ENCODE data around the gene RALGAPA2. TPM values are rescaled to one million over a fixed set of nuclear protein-coding genes. Genes with fewer than 3 reads are reported as not detected.

Gene RALGAPA2
- total RNA-seq, 1 experiment from 2014 or later, result 9.8 TPM

DNA sequence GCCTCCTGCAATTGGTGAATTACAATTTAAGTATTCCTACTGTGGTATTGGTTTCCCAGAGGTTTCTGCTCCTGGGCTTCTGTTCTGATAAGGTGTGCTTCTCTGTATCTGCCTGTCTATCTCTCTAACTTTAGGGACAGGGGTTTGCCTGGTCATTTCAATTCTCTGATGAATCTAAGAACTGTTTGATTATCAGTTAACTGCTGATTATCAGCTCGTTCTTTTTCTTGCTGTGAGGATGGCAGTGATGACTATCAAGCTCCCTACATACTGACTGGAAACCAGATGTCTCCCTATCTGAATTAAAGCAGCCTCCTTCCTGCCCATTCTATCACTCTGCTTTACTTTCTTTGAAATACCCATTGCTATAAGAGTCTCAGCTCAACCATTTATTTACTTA is 224.1 kb downstream of the RALGAPA2 start:
- peak overlapping the region; percentile 14; the same call in 1 of the 2 replicates for H3K27ac ChIP-seq (ENCODE audit: low read length)
- no TSS peak for BruUV-seq (replicated peaks)
- ChIA-PET POLR2A (ENCODE audit: unreplicated experiment) (interaction anchor here (0.7 kb wide), 1 partner anchor 387 kb away, joined by 4 read pairs; no protein-coding TSS in a partner anchor), CTCF (no interaction called here)
- peaks cover 26% of the 10 kb centered on the region for H3K4me1 ChIP-seq (ENCODE audit: insufficient read depth, low read length)
- no peak for TF ChIP-seq EZH2phosphoT487 (IDR thresholded peaks at IDR 0.05; ENCODE audit: borderline replicate concordance, low read length)
- TF ChIP-seq EZH2 (IDR thresholded peaks at IDR 0.05; ENCODE audit: low read length, unreplicated experiment), result no peak
- TF ChIP-seq, protein P1, sequence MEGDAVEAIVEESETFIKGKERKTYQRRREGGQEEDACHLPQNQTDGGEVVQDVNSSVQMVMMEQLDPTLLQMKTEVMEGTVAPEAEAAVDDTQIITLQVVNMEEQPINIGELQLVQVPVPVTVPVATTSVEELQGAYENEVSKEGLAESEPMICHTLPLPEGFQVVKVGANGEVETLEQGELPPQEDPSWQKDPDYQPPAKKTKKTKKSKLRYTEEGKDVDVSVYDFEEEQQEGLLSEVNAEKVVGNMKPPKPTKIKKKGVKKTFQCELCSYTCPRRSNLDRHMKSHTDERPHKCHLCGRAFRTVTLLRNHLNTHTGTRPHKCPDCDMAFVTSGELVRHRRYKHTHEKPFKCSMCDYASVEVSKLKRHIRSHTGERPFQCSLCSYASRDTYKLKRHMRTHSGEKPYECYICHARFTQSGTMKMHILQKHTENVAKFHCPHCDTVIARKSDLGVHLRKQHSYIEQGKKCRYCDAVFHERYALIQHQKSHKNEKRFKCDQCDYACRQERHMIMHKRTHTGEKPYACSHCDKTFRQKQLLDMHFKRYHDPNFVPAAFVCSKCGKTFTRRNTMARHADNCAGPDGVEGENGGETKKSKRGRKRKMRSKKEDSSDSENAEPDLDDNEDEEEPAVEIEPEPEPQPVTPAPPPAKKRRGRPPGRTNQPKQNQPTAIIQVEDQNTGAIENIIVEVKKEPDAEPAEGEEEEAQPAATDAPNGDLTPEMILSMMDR (conservative IDR thresholded peaks at IDR 0.05; ENCODE audit: low read depth, low read length), result no peak
- no peaks in the 10 kb centered on the region for H3F3A ChIP-seq (ENCODE audit: low read length, unreplicated experiment)
- H3K36me3 ChIP-seq (ENCODE audit: low read depth, low read length), result no peaks in the 10 kb centered on the region
- no peak overlapping the region for H3K4me3 ChIP-seq (ENCODE audit: low read length)
- no peaks in the 10 kb centered on the region for H3K9me2 ChIP-seq (replicated peaks; ENCODE audit: low read length)
- peak overlapping the region; percentile 39; the same call in 1 of the 2 replicates for H3K4me2 ChIP-seq (ENCODE audit: low read length)
- no peaks in the 10 kb centered on the region for H4K20me1 ChIP-seq (ENCODE audit: low read length)
- H3K79me2 ChIP-seq (ENCODE audit: low read length), result no peaks in the 10 kb centered on the region
- no peaks in the 10 kb centered on the region for H3K9me3 ChIP-seq (ENCODE audit: low read length)
- no peaks in the 10 kb centered on the region for H3K27me3 ChIP-seq (ENCODE audit: low read length)
- ATAC-seq (no peak), DNase-seq (no peak)
- H3K9ac ChIP-seq (ENCODE audit: low read length), result no peak overlapping the region
- intact Hi-C loops (cut with micrococcal nuclease), result no loop called here
- H2AFZ ChIP-seq (ENCODE audit: low read length), result peak overlapping the region; percentile 21; the same call in 1 of the 2 replicates

DNA sequence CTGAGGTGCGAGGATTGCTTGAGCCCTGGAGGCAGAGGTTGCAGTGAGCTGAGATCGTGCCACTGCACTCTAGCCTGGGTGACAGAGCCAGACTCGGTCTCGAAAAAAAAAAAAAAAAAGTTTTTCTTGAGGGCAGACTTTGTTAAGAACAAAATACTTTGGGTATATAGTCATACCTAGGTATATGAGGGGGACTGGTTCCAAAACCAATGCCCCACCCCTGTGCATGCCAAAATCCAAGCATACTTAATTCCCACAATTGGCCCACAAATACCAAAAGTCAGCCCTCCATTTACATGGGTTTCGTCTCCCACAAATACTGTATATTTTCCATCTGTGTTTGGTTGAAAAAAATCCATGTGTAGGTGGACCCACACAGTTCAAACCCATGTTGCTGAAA is 224.6 kb downstream of the RALGAPA2 start:
- CTCF ChIA-PET, result interaction anchor here (0.6 kb wide), 1 partner anchor 36 kb away, joined by 3 read pairs; no protein-coding TSS in a partner anchor
- H3K27me3 ChIP-seq (ENCODE audit: low read length), result no peaks in the 10 kb centered on the region
- no peaks in the 10 kb centered on the region for H3K9me2 ChIP-seq (replicated peaks; ENCODE audit: low read length)
- H3K79me2 ChIP-seq (ENCODE audit: low read length), result no peaks in the 10 kb centered on the region
- TF ChIP-seq EZH2 (IDR thresholded peaks at IDR 0.05; ENCODE audit: low read length, unreplicated experiment) (no peak), EZH2phosphoT487 (IDR thresholded peaks at IDR 0.05; ENCODE audit: borderline replicate concordance, low read length) (no peak)
- TF ChIP-seq, protein P1 (conservative IDR thresholded peaks at IDR 0.05; ENCODE audit: low read depth, low read length), result no peak
- DNase-seq (peak; percentile 76), ATAC-seq (peak; percentile 47)
- no peaks in the 10 kb centered on the region for H4K20me1 ChIP-seq (ENCODE audit: low read length)
- H3F3A ChIP-seq (ENCODE audit: low read length, unreplicated experiment), result no peaks in the 10 kb centered on the region
- POLR2A ChIA-PET (ENCODE audit: unreplicated experiment), result no interaction called here
- H3K9me3 ChIP-seq (ENCODE audit: low read length), result no peaks in the 10 kb centered on the region
- BruUV-seq (replicated peaks), result no TSS peak
- peak overlapping the region; percentile 39; the same call in 1 of the 2 replicates for H3K4me2 ChIP-seq (ENCODE audit: low read length)
- H3K4me1 ChIP-seq (ENCODE audit: insufficient read depth, low read length), result peaks cover 26% of the 10 kb centered on the region
- peak overlapping the region; percentile 21; the same call in 1 of the 2 replicates for H2AFZ ChIP-seq (ENCODE audit: low read length)
- intact Hi-C loops (cut with micrococcal nuclease), result no loop called here
- no peak overlapping the region for H3K4me3 ChIP-seq (ENCODE audit: low read length)
- peak overlapping the region; percentile 14; the same call in 1 of the 2 replicates for H3K27ac ChIP-seq (ENCODE audit: low read length)
- no peaks in the 10 kb centered on the region for H3K36me3 ChIP-seq (ENCODE audit: low read depth, low read length)
- no peak overlapping the region for H3K9ac ChIP-seq (ENCODE audit: low read length)

DNA sequence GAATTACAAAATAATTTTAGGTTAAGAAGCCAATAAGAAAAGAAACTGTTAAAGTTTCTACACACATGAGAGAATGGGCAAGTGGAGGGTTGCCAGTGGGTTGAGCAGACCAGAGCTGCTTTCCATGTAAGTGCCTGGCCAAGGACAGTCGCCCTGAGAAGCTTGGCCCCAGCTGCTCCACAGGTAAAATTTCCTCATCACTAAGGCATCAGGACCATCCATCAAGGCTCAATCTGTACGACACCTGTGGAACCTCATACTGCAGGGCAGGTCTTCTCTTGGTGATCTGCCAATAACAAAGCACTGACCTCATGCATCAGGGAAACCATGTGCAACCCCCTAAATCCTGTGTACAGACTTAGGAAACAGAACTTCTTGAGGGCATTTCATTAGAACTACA is 229.1 kb downstream of the RALGAPA2 start:
- intact Hi-C loops (cut with micrococcal nuclease), result loop anchor here (5.0 kb wide), 1 partner anchor 84 kb away; no protein-coding TSS in a partner anchor
- BruUV-seq (replicated peaks), result no TSS peak
- TF ChIP-seq EZH2phosphoT487 (IDR thresholded peaks at IDR 0.05; ENCODE audit: borderline replicate concordance, low read length) (no peak), EZH2 (IDR thresholded peaks at IDR 0.05; ENCODE audit: low read length, unreplicated experiment) (no peak)
- TF ChIP-seq, protein P1 (conservative IDR thresholded peaks at IDR 0.05; ENCODE audit: low read depth, low read length), result no peak

More for the DNA sequence above, 229.1 kb downstream of the RALGAPA2 start:
- no peaks in the 10 kb centered on the region for H3K79me2 ChIP-seq (ENCODE audit: low read length)
- H3K4me1 ChIP-seq (ENCODE audit: insufficient read depth, low read length), result peaks cover 23% of the 10 kb centered on the region
- no peaks in the 10 kb centered on the region for H3K9me3 ChIP-seq (ENCODE audit: low read length)
- no peaks in the 10 kb centered on the region for H4K20me1 ChIP-seq (ENCODE audit: low read length)
- H3K27me3 ChIP-seq (ENCODE audit: low read length), result no peaks in the 10 kb centered on the region
- DNase-seq (no peak), ATAC-seq (no peak)
- H3K9ac ChIP-seq (ENCODE audit: low read length), result no peak overlapping the region
- H2AFZ ChIP-seq (ENCODE audit: low read length), result no peak overlapping the region
- no peak overlapping the region for H3K4me3 ChIP-seq (ENCODE audit: low read length)
- H3K9me2 ChIP-seq (replicated peaks; ENCODE audit: low read length), result no peaks in the 10 kb centered on the region
- ChIA-PET CTCF (no interaction called here), POLR2A (ENCODE audit: unreplicated experiment) (interaction anchor here (0.6 kb wide), 1 partner anchor 136 kb away, joined by 3 read pairs; no protein-coding TSS in a partner anchor)
- no peaks in the 10 kb centered on the region for H3F3A ChIP-seq (ENCODE audit: low read length, unreplicated experiment)
- H3K36me3 ChIP-seq (ENCODE audit: low read depth, low read length), result no peaks in the 10 kb centered on the region
- no peak overlapping the region for H3K27ac ChIP-seq (ENCODE audit: low read length)
- no peak overlapping the region for H3K4me2 ChIP-seq (ENCODE audit: low read length)
